Stimulated activated CD8-positive, alpha-beta memory T cell treated with anti-CD3 and anti-CD28 coated beads, Interleukin-4, amount 100 ng/mL, for 24 hours (primary cell): ENCODE results near the gene EXOSC10.
"Not testable (repeated sequence)": the region's sequence is repeated elsewhere in the genome, so short reads cannot be mapped to it uniquely, and the experiment has no call there.

ENCODE experiments used
- DNase-seq: peaks from one replicate; pipeline ENCODE4 v3.0.0-alpha.2; 2020; ENCODE audit warnings: low read depth

Gene EXOSC10

DNA sequence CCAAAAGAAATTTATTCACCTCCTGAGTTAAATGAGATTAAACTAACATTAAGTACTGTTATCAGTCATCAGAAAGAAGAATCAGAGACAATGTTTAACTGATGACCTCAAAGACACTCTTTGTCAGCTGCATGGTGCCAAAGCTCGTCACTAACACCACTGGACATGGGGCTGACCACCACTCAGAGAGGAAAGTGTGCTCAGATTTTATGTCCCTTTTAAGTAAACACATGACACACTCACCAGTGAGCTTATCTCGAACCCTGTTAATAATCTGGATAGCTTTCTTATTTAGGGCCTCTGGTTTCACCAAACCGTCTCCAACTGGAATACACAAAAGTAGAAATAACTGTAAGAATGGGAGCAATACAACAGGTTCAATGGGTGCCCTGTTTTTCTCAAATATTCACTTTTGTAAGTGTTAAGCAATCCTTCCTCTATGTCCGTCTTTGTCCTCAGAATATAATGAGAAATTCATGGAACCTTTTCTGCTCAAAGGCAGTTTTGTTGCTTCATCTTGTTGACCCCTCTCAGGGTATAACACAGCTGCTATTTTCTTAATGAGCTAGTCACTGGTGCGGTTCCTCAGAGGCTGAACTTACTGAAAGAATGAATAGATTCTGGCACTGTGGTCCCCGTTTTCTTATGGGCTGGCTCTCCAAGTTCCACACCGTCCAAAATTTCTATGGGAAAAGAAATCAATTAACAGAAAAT is 9.5 kb upstream of the EXOSC10 start:
- no peak for DNase-seq

DNA sequence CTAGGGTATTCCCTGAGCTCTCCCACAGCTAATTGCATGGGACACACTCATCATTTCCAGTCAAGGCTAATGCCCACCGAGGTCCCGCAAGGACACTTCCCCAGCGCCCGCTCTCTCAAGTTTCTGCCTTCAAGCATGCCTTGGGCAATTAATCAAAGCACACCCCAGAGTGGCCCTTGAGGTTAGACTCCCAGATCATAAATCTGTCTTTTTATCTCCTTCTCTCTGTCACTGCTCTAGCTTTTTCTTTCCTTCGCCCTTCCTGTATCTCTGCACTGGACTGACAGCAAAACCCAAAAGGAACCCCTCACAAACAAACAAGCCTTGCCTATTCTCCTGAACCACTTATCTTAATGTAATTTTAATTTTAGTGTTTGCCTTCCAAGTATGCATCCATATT is 7.9 kb upstream of the EXOSC10 start:
- DNase-seq = no peak

DNA sequence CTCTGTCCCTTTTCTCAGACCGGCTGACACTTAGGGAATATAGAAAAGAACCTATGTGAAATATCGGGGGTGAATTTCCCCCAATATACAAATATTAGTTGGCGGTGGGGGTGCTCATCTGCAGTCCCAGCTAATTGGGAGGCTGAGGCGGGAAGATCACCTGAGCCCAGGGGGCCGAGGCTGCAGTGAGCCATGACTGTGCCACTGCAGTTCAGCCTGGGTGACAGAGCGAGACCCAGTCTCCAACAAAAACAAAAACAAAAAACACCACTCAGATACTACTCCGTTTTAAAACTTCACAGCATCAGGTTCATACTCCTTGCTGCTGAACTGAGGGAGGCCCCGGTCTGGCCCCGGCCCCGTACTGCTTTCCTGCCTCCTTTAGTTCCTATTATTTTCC is 5.9 kb upstream of the EXOSC10 start:
- no peak for DNase-seq

DNA sequence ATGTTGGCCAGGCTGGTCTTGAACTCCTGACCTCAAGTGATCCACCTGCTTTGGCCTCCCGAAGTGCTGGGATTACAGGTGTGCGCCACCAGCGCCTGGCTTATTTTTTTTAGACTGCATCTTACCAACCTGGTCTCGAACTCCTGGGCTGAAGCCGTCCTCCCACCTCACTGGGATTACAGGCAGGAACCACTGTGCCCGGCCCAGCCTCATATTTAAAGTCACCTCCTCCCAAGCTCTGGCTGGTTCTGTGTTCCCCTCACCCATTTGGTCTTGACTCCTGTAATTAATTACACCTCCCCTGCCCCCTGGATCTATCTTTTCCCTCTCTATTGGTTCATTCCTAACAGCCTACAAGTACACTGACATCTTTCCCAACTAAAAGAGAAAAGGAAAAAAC is 1.7 kb upstream of the EXOSC10 start:
- no peak for DNase-seq

DNA sequence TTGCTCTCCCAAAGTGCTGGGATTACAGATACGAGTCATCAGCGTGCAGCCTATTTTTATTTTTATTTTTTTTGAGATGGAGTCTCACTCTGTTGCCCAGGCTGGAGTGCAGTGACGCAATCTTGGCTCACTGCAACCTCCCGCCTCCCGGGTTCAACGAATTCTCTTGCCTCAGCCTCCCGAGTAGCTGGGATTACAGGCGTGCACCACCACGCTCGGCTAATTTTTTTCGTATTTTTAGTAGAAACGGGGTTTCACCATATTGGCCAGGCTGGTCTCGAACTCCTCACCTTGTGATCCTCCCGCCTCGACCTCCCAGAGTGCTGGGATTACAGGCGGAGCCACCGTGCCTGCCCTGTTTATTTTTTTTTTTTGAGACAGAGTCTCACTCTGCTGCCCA is 1.1 kb upstream of the EXOSC10 start:
- DNase-seq = not testable (repeated sequence)

DNA sequence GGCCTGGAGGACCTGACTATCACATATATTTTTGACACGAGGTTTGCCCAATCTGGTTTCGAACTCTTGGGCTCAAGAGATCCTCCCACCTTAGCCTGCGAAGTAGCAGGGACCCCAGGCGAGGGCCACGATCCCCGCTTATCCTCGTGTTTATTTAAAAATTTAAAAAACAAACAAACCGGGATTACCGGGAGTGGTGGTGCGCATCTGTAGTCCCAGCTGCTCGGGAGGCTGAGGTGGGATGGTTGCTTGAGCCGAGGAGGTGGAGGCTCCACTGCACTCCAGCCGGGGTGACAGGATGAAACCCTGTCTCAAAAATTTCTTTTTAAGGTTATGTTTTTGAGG is 452 bp upstream of the EXOSC10 start:
- no peak for DNase-seq

DNA sequence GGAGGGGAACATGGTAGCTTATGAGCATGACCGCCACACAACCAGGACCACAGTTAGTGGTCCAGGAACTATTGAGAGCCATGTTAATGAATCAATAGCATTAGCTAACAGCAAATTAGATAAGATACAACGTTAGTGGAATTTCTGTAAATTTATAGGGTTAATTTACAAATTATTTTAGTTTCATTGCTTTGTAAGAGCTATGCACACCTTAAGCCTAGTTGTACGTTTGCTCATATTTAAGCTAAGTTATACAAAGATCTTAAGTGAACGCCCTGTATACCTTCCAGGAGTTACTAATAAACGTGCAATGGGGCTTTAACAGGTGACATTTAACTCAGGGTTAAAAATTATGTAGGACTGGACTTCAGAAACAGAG is 749 bp downstream of the EXOSC10 start:
- DNase-seq = no peak

DNA sequence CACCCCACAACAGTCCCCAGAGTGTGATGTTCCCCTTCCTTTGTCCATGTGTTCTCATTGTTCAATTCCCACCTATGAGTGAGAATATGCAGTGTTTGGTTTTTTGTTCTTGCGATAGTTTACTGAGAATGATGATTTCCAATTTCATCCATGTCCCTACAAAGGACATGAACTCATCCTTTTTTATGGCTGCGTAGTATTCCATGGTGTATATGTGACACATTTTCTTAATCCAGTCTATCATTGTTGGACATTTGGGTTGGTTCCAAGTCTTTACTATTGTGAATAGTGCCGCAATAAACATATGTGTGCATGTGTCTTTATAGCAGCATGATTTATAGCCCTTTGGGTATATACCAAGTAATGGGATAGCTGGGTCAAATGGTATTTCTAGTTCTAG is 15.9 kb downstream of the EXOSC10 start:
- not testable (repeated sequence) for DNase-seq

DNA sequence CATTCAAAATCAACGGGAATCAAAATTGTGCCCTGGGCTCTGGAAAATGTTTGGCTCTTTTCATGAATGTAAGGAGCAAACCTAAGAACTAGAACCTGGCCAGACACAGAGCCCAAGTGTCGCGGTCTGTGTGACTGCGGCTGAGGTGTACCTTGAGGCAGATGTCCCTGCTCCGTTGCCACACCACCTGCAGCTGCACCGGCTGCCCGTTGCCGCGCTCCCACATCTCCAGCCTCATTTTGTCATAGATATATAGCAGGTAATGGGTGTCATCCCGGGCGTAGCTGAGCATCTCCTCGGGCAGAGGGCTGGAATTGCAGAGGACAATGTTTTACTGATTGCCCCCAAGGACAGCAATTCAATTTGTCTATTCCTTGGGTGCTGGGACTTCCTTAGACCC is 18.7 kb downstream of the EXOSC10 start:
- DNase-seq = no peak

DNA sequence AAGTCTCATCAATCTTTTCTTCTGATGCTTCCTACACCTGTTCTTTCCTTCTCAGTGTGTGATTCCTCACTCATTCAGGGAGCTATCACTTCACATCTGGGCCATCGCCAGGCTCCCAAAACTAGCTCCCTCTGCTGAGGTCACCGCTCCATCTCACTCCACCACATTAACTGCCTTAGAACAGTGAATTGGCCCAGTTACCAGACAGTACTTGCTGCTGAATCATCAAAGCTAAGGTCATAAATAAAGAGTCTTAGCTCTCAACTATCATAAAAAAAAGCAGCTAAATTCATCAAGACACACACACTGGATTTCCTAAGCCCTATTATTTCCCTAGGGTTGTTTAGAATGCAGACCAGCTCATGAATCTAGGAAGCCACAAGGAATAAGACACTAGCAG is 21.0 kb downstream of the EXOSC10 start:
- DNase-seq = no peak

DNA sequence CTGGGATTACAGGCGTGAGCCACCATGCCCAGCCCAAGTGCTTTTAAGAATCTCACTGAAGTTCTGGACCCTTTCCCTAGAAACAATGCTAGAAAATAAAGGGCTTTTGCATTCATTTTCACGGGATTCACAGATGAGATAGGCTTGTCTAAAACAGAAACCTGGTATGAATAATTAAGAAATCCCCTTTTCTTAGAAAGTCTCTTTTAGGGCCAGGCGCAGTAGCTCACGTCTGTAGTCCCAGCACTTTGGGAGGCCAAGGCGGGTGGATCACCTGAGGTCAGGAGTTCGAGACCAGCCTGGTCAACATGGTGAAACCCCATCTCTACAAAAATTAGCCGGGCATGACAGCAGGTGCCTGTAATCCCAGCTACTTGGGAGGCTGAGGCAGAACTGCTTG is 26.3 kb downstream of the EXOSC10 start:
- not testable (repeated sequence) for DNase-seq

DNA sequence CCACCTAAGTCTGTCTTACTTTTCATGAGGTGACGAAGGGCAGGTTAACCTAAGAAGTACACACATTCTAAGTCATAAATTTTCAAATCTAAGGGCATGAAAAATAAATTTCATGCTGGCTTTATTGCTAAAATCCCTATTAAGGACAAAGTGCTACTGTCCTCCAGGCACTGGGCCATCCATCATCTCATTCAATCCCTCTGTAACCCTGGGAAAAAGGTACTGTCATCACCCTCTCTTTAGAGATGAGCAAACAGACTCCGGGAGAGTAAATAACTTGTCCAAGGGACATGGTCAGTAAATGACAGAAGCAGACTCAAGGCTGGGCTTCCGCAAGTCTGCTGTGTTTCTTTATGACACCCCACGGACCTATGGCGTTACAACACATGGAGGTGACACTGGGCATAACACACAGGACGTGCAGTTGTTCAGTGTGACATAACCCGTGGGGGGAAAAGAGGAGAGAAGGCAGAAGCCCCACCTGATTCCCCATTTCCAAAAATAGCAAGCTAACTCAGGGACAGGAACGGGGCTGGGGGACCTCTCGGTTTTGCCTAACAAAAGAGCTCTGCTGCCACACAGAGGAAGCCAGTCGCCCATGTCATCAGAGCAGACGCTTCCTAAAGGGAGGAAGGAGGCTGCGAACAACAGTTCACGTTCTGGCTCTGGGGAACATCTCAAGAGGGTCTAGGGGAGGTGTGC is 27.3 kb downstream of the EXOSC10 start:
- DNase-seq = no peak

DNA sequence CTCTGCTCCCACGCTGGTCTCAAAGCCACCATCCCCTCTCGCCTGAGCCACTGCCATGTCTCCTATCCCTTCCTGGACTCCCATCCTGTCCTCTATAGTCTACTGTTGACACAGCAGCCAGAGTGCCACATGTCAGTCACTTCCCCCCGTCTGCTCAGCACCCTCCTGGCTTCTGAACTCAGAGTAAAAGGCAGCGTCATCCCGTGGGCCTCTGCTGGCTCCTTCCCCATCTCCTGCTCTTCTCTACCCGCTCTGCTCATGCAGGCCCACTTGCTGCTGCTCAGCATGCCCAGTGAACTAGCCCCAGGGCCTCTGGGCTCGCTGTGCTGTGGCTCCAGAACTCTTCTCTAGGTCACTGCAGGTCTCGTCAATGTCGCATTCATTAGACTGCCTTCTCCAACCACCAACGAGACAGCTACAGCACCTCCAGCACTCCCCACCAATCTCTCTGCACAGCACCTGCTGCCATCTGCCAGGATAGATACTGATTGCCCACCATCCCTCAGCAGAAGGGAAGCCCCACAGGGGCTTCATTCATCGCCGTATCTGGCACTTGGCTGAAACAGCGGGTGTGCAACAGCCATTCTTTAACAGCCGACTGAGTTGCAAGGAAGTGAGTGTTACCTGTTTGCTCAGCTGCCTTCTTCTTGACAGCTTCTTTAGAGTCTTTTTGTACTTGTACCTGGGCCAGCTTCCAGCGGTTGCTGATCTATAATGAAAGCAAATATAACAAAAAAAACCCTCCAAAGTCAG is 28.0 kb downstream of the EXOSC10 start:
- DNase-seq = no peak

DNA sequence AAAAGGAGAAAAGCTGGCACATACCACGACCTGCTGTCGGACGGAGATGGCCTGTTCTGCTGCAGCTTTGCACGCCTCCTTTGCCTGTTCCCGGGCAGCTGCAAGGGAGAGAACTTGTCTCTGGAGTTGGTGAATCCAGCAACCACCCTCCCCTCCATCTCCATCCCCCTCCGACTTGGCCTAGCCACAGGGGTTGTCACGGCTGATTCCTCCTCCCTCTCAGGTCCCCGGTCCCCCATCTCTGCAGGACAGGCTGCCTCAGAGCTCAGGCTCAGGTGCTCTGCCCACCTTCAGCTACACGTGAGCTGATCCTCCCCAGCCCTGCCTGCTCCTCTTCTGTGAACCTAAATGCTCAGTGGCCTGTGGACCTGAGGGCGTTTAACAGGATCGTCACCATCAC is 28.8 kb downstream of the EXOSC10 start:
- DNase-seq = no peak

DNA sequence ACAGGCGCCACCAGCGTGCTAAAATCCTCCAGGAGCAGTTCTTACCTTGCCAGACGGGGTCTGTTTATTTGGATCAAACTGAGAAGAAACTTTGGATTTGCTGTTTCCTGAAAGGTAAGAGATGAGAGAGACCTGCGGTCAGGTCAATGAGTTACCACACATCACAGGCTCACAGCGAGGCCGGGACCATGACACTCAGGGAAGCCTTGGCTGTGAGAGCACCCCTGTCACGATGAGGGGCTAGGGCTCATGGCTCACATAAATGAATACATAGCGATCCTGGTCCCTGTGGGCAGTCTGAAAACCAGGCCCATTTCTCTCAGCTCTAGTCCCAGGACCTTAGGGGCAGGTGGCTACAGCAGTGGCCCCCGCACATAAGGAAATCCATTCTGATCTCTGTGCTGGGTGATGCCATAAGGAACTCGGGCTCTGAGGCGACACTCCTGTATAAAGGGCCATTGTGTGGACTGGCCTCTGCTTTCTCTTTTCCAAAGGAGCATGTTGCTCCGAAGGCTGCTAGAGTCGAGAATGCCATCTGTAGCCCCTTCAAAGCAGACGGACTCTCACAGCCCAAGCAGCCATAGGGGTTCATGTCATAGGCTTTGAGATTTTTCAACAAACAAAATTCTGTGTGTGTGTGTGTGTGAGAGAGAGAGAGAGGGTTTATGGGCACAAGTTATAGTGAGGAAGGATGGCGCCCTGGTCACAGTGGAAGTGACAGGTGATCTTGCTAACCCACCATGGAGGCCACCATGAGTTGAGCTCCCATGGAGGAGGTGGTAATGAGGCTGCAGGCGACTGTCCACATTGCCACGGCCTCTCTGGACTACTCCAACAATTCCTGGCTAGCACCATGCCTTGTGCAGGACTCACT is 30.8 kb downstream of the EXOSC10 start:
- DNase-seq = no peak

DNA sequence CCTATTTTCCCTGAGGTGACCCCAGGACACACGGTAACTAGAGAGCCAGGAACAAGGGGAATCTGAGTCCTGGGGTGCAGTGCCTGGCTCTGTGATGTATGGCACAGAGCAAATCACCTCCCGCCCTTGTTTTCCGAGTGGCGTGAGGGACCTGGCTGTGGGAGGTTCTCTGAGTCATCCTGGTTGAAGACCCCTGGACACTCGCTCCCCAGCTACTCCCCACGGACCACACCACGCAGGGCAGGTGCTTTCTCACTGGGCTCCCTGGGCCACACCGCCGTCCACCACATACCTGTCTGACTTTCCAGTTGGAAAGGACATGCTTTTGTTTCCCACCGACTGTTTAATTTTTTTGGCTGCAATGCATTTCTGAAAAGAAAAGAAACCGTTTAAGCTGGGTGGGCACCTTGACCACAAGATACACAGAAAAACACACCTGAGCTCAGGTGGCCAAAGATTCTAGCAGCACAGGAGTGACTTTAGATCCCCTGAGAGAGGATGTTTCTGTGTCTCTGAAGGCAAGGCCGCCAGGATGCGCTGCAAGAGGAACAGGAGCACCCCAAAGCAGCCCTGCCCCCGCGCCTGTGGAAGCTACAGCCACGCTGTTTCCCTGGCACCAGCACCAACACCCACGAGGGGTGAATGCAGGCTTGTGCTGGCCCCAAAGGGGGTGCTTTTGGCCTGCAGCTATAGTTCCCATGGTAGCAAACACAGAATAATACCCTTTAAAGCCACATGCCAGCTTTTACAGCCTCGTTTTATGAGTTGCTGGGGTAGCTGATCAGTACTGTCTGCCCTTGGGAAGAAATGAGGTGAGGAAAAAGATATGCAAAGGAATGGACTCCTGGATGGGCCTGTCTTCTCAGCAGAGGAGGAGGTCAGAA is 31.7 kb downstream of the EXOSC10 start:
- DNase-seq = no peak

DNA sequence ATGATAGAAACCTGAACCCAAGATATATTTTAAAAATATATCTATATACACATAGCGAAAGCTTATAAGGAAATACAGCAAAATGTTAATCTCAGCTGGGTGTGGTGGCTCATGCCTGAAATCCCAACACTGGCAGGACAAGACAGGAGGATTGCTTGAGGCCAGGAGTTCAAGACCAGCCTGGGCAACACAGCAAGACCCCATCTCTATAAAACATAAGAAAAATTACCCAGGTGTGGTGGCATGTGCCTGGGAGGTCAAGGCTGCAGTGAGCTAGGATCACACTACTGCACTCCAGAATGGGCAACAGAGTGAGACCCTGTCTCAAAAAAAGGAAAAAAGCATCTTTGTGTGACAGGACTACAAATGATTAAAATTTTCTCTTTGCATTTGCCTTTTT is 33.9 kb downstream of the EXOSC10 start:
- no peak for DNase-seq

DNA sequence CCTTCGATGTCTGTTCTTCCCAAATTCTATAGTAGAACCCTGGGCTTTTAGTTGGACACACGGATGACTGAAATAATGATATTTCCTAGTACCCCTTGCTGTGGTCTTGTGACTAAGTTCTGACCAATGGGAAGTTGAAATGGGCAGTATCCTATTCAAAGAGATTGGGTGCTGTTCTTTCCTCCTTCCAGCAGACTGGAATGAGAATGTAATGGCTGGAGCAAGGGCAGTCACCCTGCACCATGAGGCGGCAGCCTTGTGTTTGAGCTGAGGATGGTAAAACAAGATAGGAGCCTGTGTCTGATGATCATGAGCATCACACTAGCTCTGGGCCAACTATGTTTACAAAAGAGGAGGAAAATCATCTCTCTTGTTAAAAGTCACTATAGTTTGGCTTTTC is 34.7 kb downstream of the EXOSC10 start:
- DNase-seq = no peak

DNA sequence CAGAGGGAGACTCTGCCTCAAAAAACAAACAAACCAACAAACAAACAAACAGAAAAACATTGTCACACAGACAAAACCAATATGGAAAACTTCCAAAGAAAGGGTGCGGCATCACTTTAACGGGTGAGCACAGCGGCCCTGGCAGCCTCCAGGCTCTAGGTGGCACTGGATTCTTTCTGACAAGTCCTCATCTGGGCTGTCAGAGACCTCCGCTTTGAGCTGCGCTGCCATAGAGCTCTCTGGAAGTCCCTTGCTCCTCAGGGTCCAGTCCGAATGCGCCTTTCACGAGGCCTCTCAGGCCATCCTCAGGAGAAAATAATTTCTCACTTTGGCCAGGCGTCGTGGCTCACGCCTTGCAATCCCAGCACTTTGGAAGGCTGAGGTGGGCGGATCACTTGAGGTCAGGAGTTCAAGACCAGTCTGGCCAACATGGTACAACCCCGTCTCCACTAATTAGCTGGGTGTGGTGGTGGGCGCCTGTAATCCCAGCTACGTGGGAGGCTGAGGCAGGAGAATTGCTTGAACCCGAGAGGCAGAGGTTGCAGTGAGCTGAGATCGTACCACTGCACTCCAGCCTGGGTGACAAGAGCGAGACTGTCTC is 35.6 kb downstream of the EXOSC10 start:
- DNase-seq = not testable (repeated sequence)

DNA sequence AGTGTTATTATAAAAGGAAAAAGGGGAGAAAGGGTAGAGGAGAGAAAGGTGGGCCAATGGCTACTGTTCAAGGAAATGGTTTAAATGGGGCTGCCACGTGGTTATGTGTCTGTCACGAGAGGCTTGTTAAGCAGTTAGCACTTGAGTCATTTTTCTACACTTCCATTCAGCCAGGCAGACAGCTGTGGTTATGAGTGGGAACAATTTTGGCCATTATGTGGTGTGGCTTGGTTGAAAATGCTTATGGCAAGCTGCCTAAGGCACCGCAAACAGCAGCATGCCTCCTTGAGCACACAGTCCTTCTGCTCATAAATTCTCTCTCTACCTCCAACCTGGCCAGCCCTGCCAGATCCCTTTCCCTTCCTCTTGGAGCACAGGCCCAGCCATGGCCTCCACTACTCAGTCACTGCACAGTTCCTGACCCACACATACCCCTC is 36.7 kb downstream of the EXOSC10 start:
- DNase-seq = peak; percentile 29
